Rectal smooth muscle tissue (tissue), 1 donor: ENCODE data around the gene COMMD8.

ENCODE experiments used
- H3K27ac ChIP-seq: one replicate; pipeline ENCODE4 v1.7.0; 2013; ENCODE audit warnings: low read depth, low read length, inconsistent platforms
- H3K27me3 ChIP-seq: one replicate; pipeline ENCODE4 v1.7.0; 2013; ENCODE audit warnings: low read length; ENCODE audit not compliant: control insufficient read depth, insufficient read depth
- H3K36me3 ChIP-seq: one replicate; pipeline ENCODE4 v1.7.0; 2013; ENCODE audit warnings: low read length; ENCODE audit not compliant: control insufficient read depth, insufficient read depth
- H3K4me1 ChIP-seq: one replicate; pipeline ENCODE4 v1.7.0; 2013; ENCODE audit warnings: low read length; ENCODE audit not compliant: control insufficient read depth, insufficient read depth
- H3K4me3 ChIP-seq: one replicate; pipeline ENCODE4 v1.7.0; 2013; ENCODE audit warnings: low read length
- H3K9ac ChIP-seq: one replicate; pipeline ENCODE4 v1.7.0; 2013; ENCODE audit warnings: low read length

COMMD8 gene

GRCh38 chr4:47486231-47486673, 22.8 kb upstream of the COMMD8 start:
- H3K27ac ChIP-seq: peak overlapping the region; percentile 89
- no peaks in the 10 kb centered on the region for H3K36me3 ChIP-seq
- no peaks in the 10 kb centered on the region for H3K27me3 ChIP-seq
- H3K4me1 ChIP-seq: peaks cover 4% of the 10 kb centered on the region
- no peak overlapping the region for H3K9ac ChIP-seq
- peak overlapping the region; percentile 87 for H3K4me3 ChIP-seq

GRCh38 chr4:47485768-47486167, 22.3 kb upstream of the COMMD8 start:
- no peaks in the 10 kb centered on the region for H3K27me3 ChIP-seq
- peak overlapping the region; percentile 87 for H3K4me3 ChIP-seq
- no peak overlapping the region for H3K9ac ChIP-seq
- H3K27ac ChIP-seq: peak overlapping the region; percentile 89
- H3K4me1 ChIP-seq: peaks cover 4% of the 10 kb centered on the region
- no peaks in the 10 kb centered on the region for H3K36me3 ChIP-seq

GRCh38 chr4:47485047-47485692, 21.7 kb upstream of the COMMD8 start, which contains the start of gene ATP10D:
ATP10D (plus strand) TSS chr4:47485275; CDS start chr4:47512541, 27,266 bp downstream.
- H3K9ac ChIP-seq: peak within 1 kb of the TSS; percentile 76
- no peaks in the 10 kb centered on the region for H3K36me3 ChIP-seq
- peak within 1 kb of the TSS; percentile 89 for H3K27ac ChIP-seq
- no peaks in the 10 kb centered on the region for H3K27me3 ChIP-seq
- H3K4me1 ChIP-seq: peaks cover 4% of the 10 kb centered on the region
- H3K4me3 ChIP-seq: peak within 1 kb of the TSS; percentile 87

- Histone ChIP-seq H3K4me3 (no peak overlapping the region), H3K27me3 (no peaks in the 10 kb centered on the region), H3K27ac (peak overlapping the region; percentile 89), H3K9ac (no peak overlapping the region), H3K4me1 (peaks cover 4% of the 10 kb centered on the region), H3K36me3 (no peaks in the 10 kb centered on the region)
Measured at GRCh38 chr4:47484168-47484567, 20.7 kb upstream of the COMMD8 start.

GRCh38 chr4:47483745-47484144, 20.2 kb upstream of the COMMD8 start:
- H3K4me1 ChIP-seq: peaks cover 4% of the 10 kb centered on the region
- no peak overlapping the region for H3K9ac ChIP-seq
- H3K36me3 ChIP-seq: no peaks in the 10 kb centered on the region
- H3K27ac ChIP-seq: no peak overlapping the region
- no peaks in the 10 kb centered on the region for H3K27me3 ChIP-seq
- H3K4me3 ChIP-seq: no peak overlapping the region

- peaks cover 3% of the 10 kb centered on the region for H3K4me1 ChIP-seq
- no peak overlapping the region for H3K9ac ChIP-seq
- no peaks in the 10 kb centered on the region for H3K36me3 ChIP-seq
- H3K27me3 ChIP-seq: no peaks in the 10 kb centered on the region
- H3K27ac ChIP-seq: no peak overlapping the region
- no peak overlapping the region for H3K4me3 ChIP-seq
Measured at GRCh38 chr4:47482326-47482725, 18.8 kb upstream of the COMMD8 start.

- Histone ChIP-seq H3K27ac (no peak overlapping the region), H3K36me3 (no peaks in the 10 kb centered on the region), H3K9ac (no peak overlapping the region), H3K4me1 (no peaks in the 10 kb centered on the region), H3K4me3 (no peak overlapping the region), H3K27me3 (no peaks in the 10 kb centered on the region)
Measured at GRCh38 chr4:47478804-47479203, 15.3 kb upstream of the COMMD8 start.

- Histone ChIP-seq H3K4me3 (no peak overlapping the region), H3K36me3 (no peaks in the 10 kb centered on the region), H3K4me1 (no peaks in the 10 kb centered on the region), H3K9ac (no peak overlapping the region), H3K27me3 (no peaks in the 10 kb centered on the region), H3K27ac (no peak overlapping the region)
Measured at GRCh38 chr4:47475411-47475810, 11.9 kb upstream of the COMMD8 start.

GRCh38 chr4:47474799-47475198, 11.3 kb upstream of the COMMD8 start:
- no peak overlapping the region for H3K4me3 ChIP-seq
- no peak overlapping the region for H3K9ac ChIP-seq
- H3K27me3 ChIP-seq: no peaks in the 10 kb centered on the region
- no peaks in the 10 kb centered on the region for H3K4me1 ChIP-seq
- H3K27ac ChIP-seq: no peak overlapping the region
- no peaks in the 10 kb centered on the region for H3K36me3 ChIP-seq

GRCh38 chr4:47473141-47473750, 9.7 kb upstream of the COMMD8 start:
- no peaks in the 10 kb centered on the region for H3K4me1 ChIP-seq

GRCh38 chr4:47471591-47471990, 8.1 kb upstream of the COMMD8 start:
- Histone ChIP-seq H3K27ac (no peak overlapping the region), H3K4me3 (no peak overlapping the region), H3K27me3 (no peaks in the 10 kb centered on the region), H3K4me1 (no peaks in the 10 kb centered on the region), H3K36me3 (no peaks in the 10 kb centered on the region), H3K9ac (no peak overlapping the region)

More at GRCh38 chr4:47473141-47473750, 9.7 kb upstream of the COMMD8 start:
- Histone ChIP-seq H3K4me3 (no peak overlapping the region), H3K36me3 (no peaks in the 10 kb centered on the region), H3K27ac (no peak overlapping the region), H3K9ac (no peak overlapping the region), H3K27me3 (no peaks in the 10 kb centered on the region)

GRCh38 chr4:47471064-47471463, 7.6 kb upstream of the COMMD8 start:
- H3K36me3 ChIP-seq: no peaks in the 10 kb centered on the region
- no peak overlapping the region for H3K4me3 ChIP-seq
- H3K27ac ChIP-seq: no peak overlapping the region
- H3K4me1 ChIP-seq: no peaks in the 10 kb centered on the region
- no peaks in the 10 kb centered on the region for H3K27me3 ChIP-seq
- no peak overlapping the region for H3K9ac ChIP-seq

- no peaks in the 10 kb centered on the region for H3K4me1 ChIP-seq
- no peaks in the 10 kb centered on the region for H3K27me3 ChIP-seq
- no peaks in the 10 kb centered on the region for H3K36me3 ChIP-seq
- no peak overlapping the region for H3K27ac ChIP-seq
- H3K4me3 ChIP-seq: no peak overlapping the region
- H3K9ac ChIP-seq: no peak overlapping the region
Measured at GRCh38 chr4:47469951-47470350, 6.4 kb upstream of the COMMD8 start.
